Colonic mucosa (tissue), 4 donors: ENCODE data around the gene CDH24. TPM values are rescaled to one million over a fixed set of nuclear protein-coding genes. Genes with fewer than 3 reads are reported as not detected.

Experiments used
- DNase-seq: peaks from one replicate; pipeline ENCODE4 v3.0.0-alpha.2; 2020
- H3K27ac ChIP-seq: fragments of 200-600 bp; one replicate; pipeline ENCODE4 v1.8.0; 2021
- H3K27me3 ChIP-seq: fragments of 200-600 bp; one replicate; pipeline ENCODE4 v1.8.0; 2021
- H3K36me3 ChIP-seq: fragments of 200-600 bp; one replicate; pipeline ENCODE4 v1.8.0; 2021
- H3K4me1 ChIP-seq: fragments of 200-600 bp; one replicate; pipeline ENCODE4 v1.8.0; 2021; ENCODE audit warnings: mild to moderate bottlenecking
- H3K4me3 ChIP-seq: fragments of 200-600 bp; one replicate; pipeline ENCODE4 v1.8.0; 2021
- H3K9ac ChIP-seq, 2 donors: one replicate each; pipeline ENCODE4 v1.7.0; 2013; ENCODE audit warnings: control low read depth in 2 of 2, low read depth in 2 of 2, low read length in 2 of 2
- H3K9me3 ChIP-seq: fragments of 200-600 bp; one replicate; pipeline ENCODE4 v1.8.0; 2021
- intact Hi-C: fragments of 100-400 bp; cut with DNase I; formaldehyde crosslinking; loops from one replicate; pipeline ENCODE4 v1.14.1; 2022
- total RNA-seq, 2 donors: library from RNA; stranded (reverse); fragmentation: NEBNext Ultra II Directional in 1 of 2; extraction: Animal tissue kit (Norgen Biotek cat#: 25700) in 1 of 2; gene quantifications; one replicate each; pipeline ENCODE4 v1.2.1, GENCODE V29; 2021
- TF ChIP-seq, protein P1 (sequence below): fragments of 200-600 bp; IDR thresholded peaks from one replicate; pipeline ENCODE4 v1.8.0; 2022; ENCODE audit warnings: antibody characterized with exemption, mild to moderate bottlenecking
- donor health status: healthy.
- donor health status: DM: no; HTN: no; CAD: no.
- donor health status: DM: no; HTN: no; CAD: no.

CDH24 gene
- total RNA-seq, 2 donors from 2014 or later = 4.4 to 11.4 TPM

DNA sequence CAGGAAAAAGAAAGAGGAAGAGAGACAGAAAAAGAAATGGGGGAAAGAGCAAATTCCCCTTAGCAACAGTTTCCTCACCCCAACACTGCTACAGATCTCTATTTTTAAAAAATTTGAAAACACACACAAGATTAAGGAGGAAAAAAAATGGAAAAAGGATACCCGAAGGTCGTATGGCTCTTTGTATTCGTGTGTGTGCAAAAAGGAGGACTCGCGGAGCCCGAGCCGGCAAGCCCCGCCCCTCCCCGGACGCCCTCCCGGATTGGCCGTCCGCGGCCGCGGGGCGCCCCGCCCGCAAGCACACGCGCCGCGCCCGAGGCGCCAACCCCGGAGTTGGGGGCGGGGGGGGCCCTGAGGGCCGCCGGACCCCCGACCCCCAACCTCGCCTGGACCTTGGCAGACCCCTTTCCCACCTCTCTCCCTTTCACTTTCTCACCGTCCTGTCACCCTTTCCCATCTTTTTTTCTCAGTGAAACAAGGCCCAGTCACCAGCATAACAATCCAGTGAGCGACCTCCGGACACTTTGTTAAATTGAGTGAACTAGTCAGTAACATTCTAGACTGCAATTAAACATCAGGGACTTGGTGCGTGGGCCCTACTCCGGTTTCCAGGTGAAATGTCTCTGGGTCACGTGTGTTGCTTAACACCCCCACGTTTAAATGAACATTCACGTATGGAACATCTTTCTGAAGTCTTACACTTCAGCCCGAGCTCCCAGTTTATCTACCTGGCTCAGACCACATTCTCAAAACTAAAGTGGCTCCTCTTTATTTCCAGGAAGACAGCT, 47.2 kb downstream of the CDH24 start, which contains the start of gene C14orf93:
C14orf93 (minus strand) TSS at position 205 of the 788 bp plus-strand sequence. CDS start 11,120 bp downstream, outside the sequence.
- TF ChIP-seq, protein P1, sequence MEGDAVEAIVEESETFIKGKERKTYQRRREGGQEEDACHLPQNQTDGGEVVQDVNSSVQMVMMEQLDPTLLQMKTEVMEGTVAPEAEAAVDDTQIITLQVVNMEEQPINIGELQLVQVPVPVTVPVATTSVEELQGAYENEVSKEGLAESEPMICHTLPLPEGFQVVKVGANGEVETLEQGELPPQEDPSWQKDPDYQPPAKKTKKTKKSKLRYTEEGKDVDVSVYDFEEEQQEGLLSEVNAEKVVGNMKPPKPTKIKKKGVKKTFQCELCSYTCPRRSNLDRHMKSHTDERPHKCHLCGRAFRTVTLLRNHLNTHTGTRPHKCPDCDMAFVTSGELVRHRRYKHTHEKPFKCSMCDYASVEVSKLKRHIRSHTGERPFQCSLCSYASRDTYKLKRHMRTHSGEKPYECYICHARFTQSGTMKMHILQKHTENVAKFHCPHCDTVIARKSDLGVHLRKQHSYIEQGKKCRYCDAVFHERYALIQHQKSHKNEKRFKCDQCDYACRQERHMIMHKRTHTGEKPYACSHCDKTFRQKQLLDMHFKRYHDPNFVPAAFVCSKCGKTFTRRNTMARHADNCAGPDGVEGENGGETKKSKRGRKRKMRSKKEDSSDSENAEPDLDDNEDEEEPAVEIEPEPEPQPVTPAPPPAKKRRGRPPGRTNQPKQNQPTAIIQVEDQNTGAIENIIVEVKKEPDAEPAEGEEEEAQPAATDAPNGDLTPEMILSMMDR = no peak
- no peaks in the 10 kb centered on the region for H3K36me3 ChIP-seq
- H3K4me1 ChIP-seq = peaks cover 4% of the 10 kb centered on the region
- peak; percentile 90 for DNase-seq
- H3K27me3 ChIP-seq = no peaks in the 10 kb centered on the region
- no peaks in the 10 kb centered on the region for H3K9me3 ChIP-seq
- peak within 1 kb of the TSS; percentile 60 for H3K27ac ChIP-seq
- peak within 1 kb of the TSS; percentile 32 for H3K4me3 ChIP-seq
- H3K9ac ChIP-seq = peak within 1 kb of the TSS; percentile 64 to 77
- intact Hi-C loops = no loop called here

DNA sequence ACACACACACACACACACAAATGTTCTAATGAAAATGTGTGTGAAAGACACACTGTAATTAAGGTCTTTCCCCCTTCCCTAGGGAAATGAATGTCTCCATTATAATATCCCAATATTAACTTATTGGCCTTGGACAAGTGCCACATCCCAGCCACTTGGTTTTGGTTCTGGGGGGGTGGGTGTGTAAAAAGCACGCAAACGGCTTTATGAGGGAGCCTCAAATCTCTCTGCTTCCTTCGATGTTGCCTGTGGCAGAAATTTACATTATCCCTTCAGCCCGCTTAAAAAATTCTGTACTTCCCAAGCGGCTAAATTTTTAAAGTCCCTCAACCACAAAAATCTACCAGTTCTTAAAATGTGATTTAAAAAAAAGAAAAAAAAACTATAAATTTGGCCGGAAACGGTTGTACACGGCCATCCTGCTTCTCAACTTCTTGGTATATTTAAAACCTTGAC, 47.8 kb downstream of the CDH24 start:
- Histone ChIP-seq H3K4me3 (peak overlapping the region; percentile 32), H3K27me3 (no peaks in the 10 kb centered on the region), H3K9ac (peak overlapping the region in 1 of 2 donors; percentile 58), H3K27ac (peak overlapping the region; percentile 60), H3K36me3 (no peaks in the 10 kb centered on the region), H3K4me1 (peaks cover 4% of the 10 kb centered on the region), H3K9me3 (no peaks in the 10 kb centered on the region)
- TF ChIP-seq, protein P1 = no peak
- intact Hi-C loops = no loop called here
- DNase-seq = no peak

DNA sequence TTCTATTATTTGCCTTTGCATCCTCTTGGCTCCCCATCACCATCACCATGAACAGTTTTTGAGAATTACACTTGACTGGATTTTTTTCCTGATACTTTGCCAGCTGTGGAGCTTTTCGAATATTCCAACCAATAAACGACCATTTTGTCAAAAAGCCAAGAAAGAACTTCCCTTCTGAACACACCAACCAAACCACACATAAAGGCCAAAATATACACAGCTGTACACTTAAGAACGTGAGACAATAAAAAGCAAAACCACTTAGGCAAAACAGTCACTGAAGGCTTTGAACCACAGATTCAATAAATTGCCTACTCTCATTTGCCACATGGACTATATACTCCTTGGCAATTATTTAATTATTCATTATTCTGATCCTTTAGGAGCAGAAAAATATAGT, 48.5 kb downstream of the CDH24 start:
- H3K4me3 ChIP-seq = no peak overlapping the region
- H3K27ac ChIP-seq = no peak overlapping the region
- DNase-seq = no peak
- H3K4me1 ChIP-seq = peaks cover 4% of the 10 kb centered on the region
- H3K36me3 ChIP-seq = no peaks in the 10 kb centered on the region
- TF ChIP-seq, protein P1 = no peak
- no peaks in the 10 kb centered on the region for H3K9me3 ChIP-seq
- intact Hi-C loops = no loop called here
- H3K9ac ChIP-seq = no peak overlapping the region
- no peaks in the 10 kb centered on the region for H3K27me3 ChIP-seq

DNA sequence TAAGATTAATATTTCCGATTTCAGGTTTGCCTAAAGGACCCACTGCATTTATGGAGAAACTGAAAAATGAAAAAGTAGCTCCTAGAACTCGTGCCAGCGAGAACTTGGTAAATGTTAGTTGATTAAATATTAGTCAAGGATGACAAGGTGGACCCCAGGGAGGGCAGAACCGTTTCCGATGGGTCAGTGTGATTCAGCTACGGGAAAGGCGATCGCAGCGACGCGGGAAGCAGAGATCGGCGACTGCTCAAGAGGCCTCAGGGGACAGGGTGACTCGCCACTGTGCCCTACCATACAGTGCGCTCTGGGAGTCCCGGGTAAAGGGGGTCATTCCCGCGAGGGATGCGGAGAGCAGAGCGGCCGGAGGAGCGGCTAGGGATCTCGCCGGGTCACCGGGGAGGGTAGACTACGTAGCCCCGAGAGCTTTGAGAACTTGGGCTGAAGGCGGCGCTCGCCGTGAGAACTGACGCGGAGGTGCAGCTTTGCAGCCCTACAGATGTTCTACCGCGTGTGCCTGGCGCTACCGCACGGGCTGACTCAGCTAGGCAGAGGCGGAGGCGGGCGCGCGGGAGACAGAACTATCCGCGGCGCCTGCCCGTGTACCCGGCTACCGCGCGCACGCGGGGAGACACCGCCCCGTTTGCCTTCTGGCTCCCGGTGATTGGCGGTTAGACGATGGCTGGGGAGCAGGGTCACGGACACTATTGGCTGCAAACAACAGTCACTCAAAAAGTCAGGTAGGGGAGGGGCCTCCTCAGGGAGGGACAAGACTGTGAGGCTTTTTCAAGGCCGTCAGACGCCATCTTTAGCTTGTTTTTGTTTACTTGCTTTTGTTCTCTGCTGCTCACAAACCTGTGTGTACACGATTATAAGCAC, 50.5 kb downstream of the CDH24 start:
- Histone ChIP-seq H3K4me1 (peaks cover 4% of the 10 kb centered on the region), H3K27ac (peak overlapping the region; percentile 99), H3K4me3 (peak overlapping the region; percentile 51), H3K27me3 (no peaks in the 10 kb centered on the region), H3K36me3 (no peaks in the 10 kb centered on the region), H3K9me3 (no peaks in the 10 kb centered on the region), H3K9ac (peak overlapping the region; percentile 77 to 98)
- intact Hi-C loops = no loop called here
- DNase-seq = peak; percentile 97
- TF ChIP-seq, protein P1 = no peak

DNA sequence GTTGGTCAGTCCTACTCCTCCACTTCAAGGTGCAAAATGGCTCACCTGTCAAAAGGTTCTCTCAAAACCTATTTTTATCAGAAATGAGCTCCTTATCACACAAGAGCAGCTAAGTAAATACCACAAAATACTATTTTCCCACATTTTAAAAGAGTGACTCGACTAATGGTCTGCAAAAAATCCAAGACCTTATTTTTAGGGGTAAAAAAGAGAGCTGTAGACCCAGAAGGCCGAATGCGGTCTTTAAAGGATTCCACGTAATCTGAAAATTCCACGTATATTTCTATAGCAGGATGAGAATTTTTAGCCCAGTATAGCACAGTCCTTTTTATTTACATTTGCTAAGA, 51.2 kb downstream of the CDH24 start:
- H3K9ac ChIP-seq = peak overlapping the region; percentile 77 to 98
- H3K36me3 ChIP-seq = no peaks in the 10 kb centered on the region
- intact Hi-C loops = no loop called here
- H3K4me3 ChIP-seq = peak overlapping the region; percentile 51
- no peaks in the 10 kb centered on the region for H3K9me3 ChIP-seq
- TF ChIP-seq, protein P1 = no peak
- H3K27ac ChIP-seq = peak overlapping the region; percentile 99
- peaks cover 4% of the 10 kb centered on the region for H3K4me1 ChIP-seq
- H3K27me3 ChIP-seq = no peaks in the 10 kb centered on the region
- no peak for DNase-seq
